AG09309 (cell line): ENCODE data around the gene ZNF30.
"Not testable (repeated sequence)": the region's sequence is repeated elsewhere in the genome, so short reads cannot be mapped to it uniquely, and the experiment has no call there.

ENCODE experiments used
- DNase-seq: peaks from one replicate; pipeline ENCODE4 v3.0.0-alpha.2; 2010; ENCODE audit warnings: low read depth
- H3K4me3 ChIP-seq: 2 replicates; pipeline ENCODE4 v1.5.1; 2011; ENCODE audit warnings: mild to moderate bottlenecking, low read depth, low read length, moderate library complexity; ENCODE audit not compliant: control insufficient read depth
- TF ChIP-seq, protein P1 (sequence below): IDR thresholded peaks from 2 replicates; pipeline ENCODE4 v1.5.1; 2011; ENCODE audit warnings: mild to moderate bottlenecking, low read depth, low read length, inconsistent platforms; ENCODE audit not compliant: insufficient read depth, control insufficient read depth; ENCODE audit errors: missing control alignments

ZNF30 gene

GRCh38 chr19:34985249-34986022, 58.7 kb downstream of the ZNF30 start:
- TF ChIP-seq, protein P1, sequence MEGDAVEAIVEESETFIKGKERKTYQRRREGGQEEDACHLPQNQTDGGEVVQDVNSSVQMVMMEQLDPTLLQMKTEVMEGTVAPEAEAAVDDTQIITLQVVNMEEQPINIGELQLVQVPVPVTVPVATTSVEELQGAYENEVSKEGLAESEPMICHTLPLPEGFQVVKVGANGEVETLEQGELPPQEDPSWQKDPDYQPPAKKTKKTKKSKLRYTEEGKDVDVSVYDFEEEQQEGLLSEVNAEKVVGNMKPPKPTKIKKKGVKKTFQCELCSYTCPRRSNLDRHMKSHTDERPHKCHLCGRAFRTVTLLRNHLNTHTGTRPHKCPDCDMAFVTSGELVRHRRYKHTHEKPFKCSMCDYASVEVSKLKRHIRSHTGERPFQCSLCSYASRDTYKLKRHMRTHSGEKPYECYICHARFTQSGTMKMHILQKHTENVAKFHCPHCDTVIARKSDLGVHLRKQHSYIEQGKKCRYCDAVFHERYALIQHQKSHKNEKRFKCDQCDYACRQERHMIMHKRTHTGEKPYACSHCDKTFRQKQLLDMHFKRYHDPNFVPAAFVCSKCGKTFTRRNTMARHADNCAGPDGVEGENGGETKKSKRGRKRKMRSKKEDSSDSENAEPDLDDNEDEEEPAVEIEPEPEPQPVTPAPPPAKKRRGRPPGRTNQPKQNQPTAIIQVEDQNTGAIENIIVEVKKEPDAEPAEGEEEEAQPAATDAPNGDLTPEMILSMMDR = no peak
- no peak overlapping the region for H3K4me3 ChIP-seq
- DNase-seq = no peak

- TF ChIP-seq, protein P1 = no peak
- no peak overlapping the region for H3K4me3 ChIP-seq
These were observed 61.4 kb downstream of the ZNF30 start for GRCh38 chr19:34988119-34988518.

DNA sequence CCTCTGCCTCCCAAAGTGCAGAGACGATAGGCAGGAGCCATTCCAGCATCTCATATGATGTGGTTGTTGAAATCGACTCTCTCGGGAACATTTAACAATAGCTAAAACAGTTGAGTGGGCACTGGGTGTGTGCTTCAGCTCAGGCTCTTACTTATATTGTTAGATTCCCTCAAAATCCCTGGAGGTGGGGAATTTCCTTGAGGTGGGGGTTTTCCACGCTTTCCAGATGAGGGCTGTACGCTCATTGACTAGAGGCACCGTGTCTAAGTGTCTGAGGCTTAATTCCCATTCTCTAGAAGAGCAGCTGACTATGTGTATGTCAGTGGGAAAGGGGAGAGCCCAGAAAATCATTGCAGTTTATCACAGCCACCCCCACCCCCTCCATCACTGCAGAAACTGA, 62.6 kb downstream of the ZNF30 start:
- H3K4me3 ChIP-seq = no peak overlapping the region
- TF ChIP-seq, protein P1 = no peak
- no peak for DNase-seq

More at GRCh38 chr19:34988119-34988518, 61.4 kb downstream of the ZNF30 start:
- DNase-seq = no peak

DNA sequence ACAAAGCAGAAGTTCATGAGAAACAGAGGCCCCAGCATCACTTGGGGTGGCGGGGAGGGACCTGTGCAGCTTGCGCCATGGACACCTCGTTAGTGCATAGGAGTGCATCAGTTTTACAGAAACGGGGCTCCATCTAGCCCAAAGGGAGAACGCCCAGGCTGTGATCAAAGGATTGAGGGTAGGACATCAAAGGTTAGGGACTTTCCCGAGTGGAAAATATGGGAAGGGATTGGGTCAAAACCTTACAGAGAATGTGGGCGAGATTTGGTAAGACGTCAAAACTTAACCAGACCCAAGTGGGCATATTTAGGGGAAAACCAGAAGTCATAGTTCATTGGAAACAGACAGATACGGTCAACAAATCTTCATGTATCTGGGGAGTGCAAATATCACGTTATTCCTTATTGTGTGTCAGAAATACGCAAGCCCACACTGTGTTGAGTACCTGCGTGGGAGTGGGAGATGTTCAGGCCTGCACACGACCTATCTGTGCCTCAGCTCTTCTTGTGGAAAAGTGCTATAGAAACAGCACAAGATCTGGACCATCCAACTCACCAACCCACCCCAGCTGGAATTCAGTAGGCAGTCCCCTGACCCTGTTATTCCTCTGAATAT, 64.0 kb downstream of the ZNF30 start:
- no peak for DNase-seq
- no peak overlapping the region for H3K4me3 ChIP-seq
- TF ChIP-seq, protein P1 = no peak

- no peak overlapping the region for H3K4me3 ChIP-seq
- DNase-seq = no peak
- TF ChIP-seq, protein P1 = no peak
These were observed 65.0 kb downstream of the ZNF30 start for GRCh38 chr19:34991542-34992333.

DNA sequence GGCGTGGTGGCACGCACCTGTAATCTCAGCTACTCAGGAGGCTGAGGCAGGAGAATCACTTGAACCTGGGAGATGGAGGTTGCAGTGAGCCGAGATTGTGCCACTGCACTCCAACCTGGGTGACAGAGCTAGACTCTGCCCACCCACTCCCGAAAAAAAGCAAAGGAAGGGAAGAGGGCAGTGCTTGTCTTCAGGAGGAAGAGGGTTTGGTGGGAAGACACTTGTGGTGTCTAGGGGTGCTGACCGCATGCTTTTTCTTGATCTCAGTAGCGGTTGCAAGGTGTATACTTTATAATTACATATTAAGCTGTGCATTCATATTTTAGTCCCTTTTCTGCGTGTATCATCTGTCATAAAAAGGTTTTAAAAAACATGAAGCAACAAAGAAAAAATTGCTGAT, 65.9 kb downstream of the ZNF30 start:
- not testable (repeated sequence) for H3K4me3 ChIP-seq, DNase-seq

GRCh38 chr19:34994286-34994642, 67.6 kb downstream of the ZNF30 start:
- DNase-seq = no peak
- TF ChIP-seq, protein P1 = no peak
- H3K4me3 ChIP-seq = no peak overlapping the region
